Measurements from ENCODE around the gene RASSF5. TPM values are rescaled to one million over a fixed set of nuclear protein-coding genes. Genes with fewer than 3 reads are reported as not detected.
A peak's percentile ranks its signal among the peaks of the same experiment; 100 is the strongest.

Gene RASSF5
- total and polyA plus RNA-seq, 2 donors, result 8.9 to 10.7 TPM

DNA sequence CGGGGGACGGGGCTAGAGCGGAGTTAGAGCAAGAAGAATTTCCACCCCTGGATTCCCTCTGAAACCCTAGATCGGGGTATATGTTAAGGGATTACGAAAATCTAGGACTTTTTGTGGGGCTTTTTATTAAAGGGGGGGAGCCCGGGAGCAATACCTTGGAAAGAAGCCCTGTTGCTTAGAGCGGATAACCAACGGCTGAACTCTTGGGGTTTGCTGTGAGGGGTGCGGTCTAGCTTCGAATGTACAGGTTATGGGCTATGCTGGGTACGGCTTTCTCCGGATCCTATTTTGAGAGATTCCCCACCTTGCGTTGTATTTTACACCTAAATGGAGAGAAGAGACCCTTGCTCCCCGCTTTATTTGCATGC lies 128.6 kb downstream of the RASSF5 start:
- no peak for DNase-seq (ENCODE audit: extremely low spot score)
- WGBS, result 3% methylated on average over 14 of the region's 14 CpGs
- H3K4me1 ChIP-seq (ENCODE audit: insufficient read depth), result peaks cover 1% of the 10 kb centered on the region
- peak overlapping the region; percentile 79 for H3K4me3 ChIP-seq (ENCODE audit: low read depth, low read length)
- peaks cover 4% of the 10 kb centered on the region for H3K36me3 ChIP-seq (ENCODE audit: insufficient read depth)
- H3K27ac ChIP-seq (ENCODE audit: low read depth), result no peak overlapping the region

DNA sequence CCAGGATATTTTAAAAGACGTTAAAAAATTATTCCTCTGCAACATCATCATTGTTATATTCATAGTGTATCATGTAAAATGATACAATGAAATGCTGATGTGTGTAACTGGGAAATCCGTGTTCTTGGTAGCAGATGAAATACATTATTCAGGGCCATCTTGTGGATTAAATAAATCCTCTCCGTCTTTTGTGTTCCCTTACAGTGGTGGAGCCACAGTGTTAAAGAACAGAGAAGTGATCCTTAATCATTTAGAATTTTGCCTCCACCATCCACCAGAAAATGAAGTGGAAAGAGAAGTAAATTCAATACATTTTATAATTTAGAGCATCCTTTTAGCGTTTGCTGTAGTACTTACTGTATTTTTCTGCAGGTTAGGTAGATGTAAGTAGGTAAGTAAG lies 129.3 kb downstream of the RASSF5 start:
- Histone ChIP-seq H3K36me3 (ENCODE audit: insufficient read depth) (peaks cover 4% of the 10 kb centered on the region), H3K27ac (ENCODE audit: low read depth) (no peak overlapping the region), H3K4me1 (ENCODE audit: insufficient read depth) (peaks cover 1% of the 10 kb centered on the region), H3K4me3 (ENCODE audit: low read depth, low read length) (no peak overlapping the region)
- 43% methylated on average over 4 of the region's 4 CpGs for WGBS
- no peak for DNase-seq (ENCODE audit: extremely low spot score)

DNA sequence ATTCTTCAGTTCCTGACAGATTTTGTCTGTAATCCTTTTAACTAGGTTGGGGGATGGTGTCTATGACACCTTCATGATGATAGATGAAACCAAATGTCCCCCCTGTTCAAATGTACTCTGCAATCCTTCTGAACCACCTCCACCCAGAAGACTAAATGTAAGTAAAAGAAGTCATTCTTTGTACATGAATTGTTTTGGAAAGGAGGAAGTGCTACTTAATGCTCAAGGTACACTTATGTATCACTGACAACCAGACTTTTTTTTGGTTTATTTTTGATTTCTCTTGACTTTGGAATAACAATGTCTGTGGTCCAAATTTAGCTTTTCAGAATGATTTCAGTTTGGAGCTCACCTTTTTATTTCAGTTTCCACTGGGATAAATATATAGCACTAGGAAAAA lies 130.3 kb downstream of the RASSF5 start:
- DNase-seq (ENCODE audit: extremely low spot score), result no peak
- no peak overlapping the region for H3K4me3 ChIP-seq (ENCODE audit: low read depth, low read length)
- peaks cover 4% of the 10 kb centered on the region for H3K36me3 ChIP-seq (ENCODE audit: insufficient read depth)
- H3K4me1 ChIP-seq (ENCODE audit: insufficient read depth), result peaks cover 1% of the 10 kb centered on the region
- H3K27ac ChIP-seq (ENCODE audit: low read depth), result no peak overlapping the region

Small RNA genes lying within 50 kb of the gene (small RNA-seq; reads per million reads assigned to genes)
- gene MIR6769B, result not detected

Other genes with a start within 250 kb of the RASSF5 start
- 5.8 TPM for gene IKBKE, start 37.1 kb upstream of the RASSF5 start, total RNA-seq
- gene IKBKE, start 37.1 kb upstream of the RASSF5 start, polyA plus RNA-seq, result 3.5 TPM
- 44.3 TPM for gene EIF2D, start 104.9 kb downstream of the RASSF5 start, total RNA-seq
- gene EIF2D, start 104.9 kb downstream of the RASSF5 start, polyA plus RNA-seq, result 47.8 TPM
- gene DYRK3, start 128.0 kb downstream of the RASSF5 start, total RNA-seq, result 12.8 TPM
- 5.6 TPM for gene DYRK3, start 128.0 kb downstream of the RASSF5 start, polyA plus RNA-seq
- gene MAPKAPK2, start 177.4 kb downstream of the RASSF5 start, total RNA-seq, result 20.4 TPM
- gene MAPKAPK2, start 177.4 kb downstream of the RASSF5 start, polyA plus RNA-seq, result 49.5 TPM

Measured in urinary bladder (tissue), 4 donors.